WTC11 (cell line): ENCODE data around the gene EPGN. TPM values are rescaled to one million over a fixed set of nuclear protein-coding genes. Genes with fewer than 3 reads are reported as not detected.

ENCODE experiments used
- ATAC-seq: fragments of 200-7000 bp; cut with Tn5 transposase; 2 replicates; pipeline ENCODE4 v1.10.0; 2021; ENCODE audit warnings: mild to moderate bottlenecking, moderate library complexity
- CTCF ChIA-PET: fragments of 300-600 bp; sonication (Branson Sonifier 250); formaldehyde crosslinking; loops from one replicate; lab custom pipeline; 2021; ENCODE audit warnings: antibody characterized with exemption; lab: Charles Lee
- POLR2A ChIA-PET: fragments of 350-600 bp; sonication (Branson Sonifier 250); formaldehyde crosslinking; loops from one replicate; lab custom pipeline; 2021; ENCODE audit warnings: antibody characterized with exemption; lab: Charles Lee
- DNase-seq: peaks from one replicate; pipeline ENCODE4 v3.0.0; 2021; ENCODE audit warnings: low spot score
- H3K27ac Mint-ChIP-seq: 2 replicates; pipeline ENCODE4 v1.8.0; 2021; ENCODE audit warnings: mixed read lengths
- H3K27me3 Mint-ChIP-seq: 2 replicates; pipeline ENCODE4 v1.8.0; 2021; ENCODE audit warnings: low read depth, mild to moderate bottlenecking, moderate library complexity, mixed read lengths
- H3K36me3 Mint-ChIP-seq: 2 replicates; pipeline ENCODE4 v1.8.0; 2021; ENCODE audit warnings: mixed read lengths
- H3K4me1 Mint-ChIP-seq: 2 replicates; pipeline ENCODE4 v1.8.0; 2022; ENCODE audit warnings: mixed read lengths
- H3K4me3 Mint-ChIP-seq: 2 replicates; pipeline ENCODE4 v1.8.0; 2021; ENCODE audit warnings: mild to moderate bottlenecking, moderate library complexity, mixed read lengths
- H3K9me3 Mint-ChIP-seq: 2 replicates; pipeline ENCODE4 v1.8.0; 2021; ENCODE audit warnings: mixed read lengths
- ATF1 ChIP-seq: sonication (generic); formaldehyde crosslinking; IDR thresholded peaks from 2 replicates; pipeline ENCODE4 v1.8.1; 2023; ENCODE audit warnings: mild to moderate bottlenecking, moderate library complexity, missing genetic modification reagents
- EMX1 ChIP-seq: fragments of 250-450 bp; sonication (Bioruptor Pico); IDR thresholded peaks from 2 replicates; pipeline ENCODE4 v1.8.0; 2021; ENCODE audit warnings: mild to moderate bottlenecking
- GRHL2 ChIP-seq: fragments of 250-450 bp; sonication (Bioruptor Pico); IDR thresholded peaks from 2 replicates; pipeline ENCODE4 v1.8.0; 2022; ENCODE audit warnings: mild to moderate bottlenecking, moderate library complexity; ENCODE audit not compliant: insufficient replicate concordance, severe bottlenecking
- GTF2I ChIP-seq: fragments of 250-450 bp; sonication (Bioruptor Pico); conservative IDR thresholded peaks from 2 replicates; pipeline ENCODE4 v1.4.0; 2021; ENCODE audit warnings: mild to moderate bottlenecking
- HMGA2 ChIP-seq: fragments of 250-450 bp; sonication (Bioruptor Pico); IDR thresholded peaks from 2 replicates; pipeline ENCODE4 v1.4.0; 2021; ENCODE audit warnings: mild to moderate bottlenecking, moderate library complexity
- IRF2 ChIP-seq: sonication (generic); formaldehyde crosslinking; IDR thresholded peaks from 2 replicates; pipeline ENCODE4 v1.8.0; 2022; ENCODE audit warnings: low read depth, missing genetic modification reagents, borderline replicate concordance
- NFYB ChIP-seq: sonication (generic); formaldehyde crosslinking; conservative IDR thresholded peaks from 2 replicates; pipeline ENCODE4 v1.8.0; 2022; ENCODE audit warnings: low read depth, missing genetic modification reagents
- SMAD4 ChIP-seq: sonication (generic); formaldehyde crosslinking; IDR thresholded peaks from 2 replicates; pipeline ENCODE4 v1.8.0; 2022; ENCODE audit warnings: mild to moderate bottlenecking, missing genetic modification reagents
- SP1 ChIP-seq: sonication (generic); formaldehyde crosslinking; conservative IDR thresholded peaks from 2 replicates; pipeline ENCODE4 v1.8.1; 2022; ENCODE audit warnings: missing genetic modification reagents
- ZNF423 ChIP-seq: fragments of 250-450 bp; sonication (Bioruptor Pico); IDR thresholded peaks from 2 replicates; pipeline ENCODE4 v2.1.2; 2022; ENCODE audit warnings: mild to moderate bottlenecking, moderate library complexity
- total RNA-seq: library from RNA; stranded (reverse); gene quantifications from 3 replicates; pipeline ENCODE4 v1.2.3, GENCODE V29; 2021
- TF ChIP-seq, protein P1 (sequence below): sonication (generic); formaldehyde crosslinking; IDR thresholded peaks from 2 replicates; pipeline ENCODE4 v1.8.0; 2023; ENCODE audit warnings: mild to moderate bottlenecking, missing genetic modification reagents
- TF ChIP-seq, protein P2 (sequence below): fragments of 250-450 bp; sonication (Bioruptor Pico); conservative IDR thresholded peaks from 2 replicates; pipeline ENCODE4 v1.9.0; 2021; ENCODE audit warnings: mild to moderate bottlenecking
- TF ChIP-seq, protein P3 (sequence below): sonication (generic); formaldehyde crosslinking; IDR thresholded peaks from 2 replicates; pipeline ENCODE4 v1.8.1; 2022; ENCODE audit warnings: mild to moderate bottlenecking, missing genetic modification reagents, moderate library complexity, borderline replicate concordance
- TF ChIP-seq, protein P4 (sequence below): fragments of 250-450 bp; sonication (Bioruptor Pico); IDR thresholded peaks from 2 replicates; pipeline ENCODE4 v1.9.0; 2021; ENCODE audit warnings: mild to moderate bottlenecking
- TF ChIP-seq, protein P5 (sequence below): sonication (generic); formaldehyde crosslinking; IDR thresholded peaks from 2 replicates; pipeline ENCODE4 v1.8.0; 2022; ENCODE audit warnings: missing genetic modification reagents
- TF ChIP-seq, protein P6 (sequence below): sonication (generic); formaldehyde crosslinking; IDR thresholded peaks from 2 replicates; pipeline ENCODE4 v1.8.1; 2023; ENCODE audit warnings: mild to moderate bottlenecking, missing genetic modification reagents, moderate library complexity

EPGN gene
- total RNA-seq, 1 experiment from 2014 or later = not detected

DNA sequence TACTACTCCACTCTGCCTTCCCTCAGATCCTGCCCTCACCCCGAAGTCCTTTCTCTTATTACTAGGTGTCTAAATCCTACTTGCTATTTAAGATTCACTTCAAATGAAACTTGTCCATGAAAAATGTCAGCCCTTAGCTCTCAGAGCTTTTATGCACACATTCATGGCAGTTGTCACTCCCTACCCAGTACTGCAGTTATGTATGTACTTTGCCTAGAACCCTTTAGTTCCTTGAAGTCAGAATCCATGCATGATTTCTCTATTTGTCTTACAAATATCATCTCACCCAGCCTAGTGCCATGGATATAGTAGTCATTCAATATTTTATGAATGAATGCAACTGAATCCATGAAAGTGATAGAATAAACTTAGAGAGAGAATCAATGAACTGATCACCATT lies 3.3 kb upstream of the EPGN start (continued):
- no peak for TF ChIP-seq GTF2I
- TF ChIP-seq HMGA2 (CRISPR knock-in tag) = no peak

DNA sequence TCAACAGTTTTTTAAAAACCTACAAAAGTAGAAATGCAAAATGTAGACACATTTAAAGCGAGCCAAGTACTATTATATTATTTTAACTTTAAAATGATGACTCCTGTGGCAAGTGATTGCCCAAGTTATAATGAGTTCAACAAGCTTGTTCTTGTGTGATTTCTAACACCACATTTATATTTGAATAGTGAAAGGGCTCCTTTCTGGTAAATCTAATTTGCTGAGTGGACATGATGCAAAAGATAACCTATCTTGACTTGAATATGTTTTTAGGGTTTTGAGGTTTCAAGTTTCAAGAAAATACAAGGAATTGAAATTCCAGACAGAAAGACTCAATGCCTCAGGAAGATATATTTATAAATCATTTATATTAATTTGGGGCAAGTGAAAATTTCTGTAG lies 1.1 kb upstream of the EPGN start:
- H3K4me3 Mint-ChIP-seq = no peak overlapping the region
- no peaks in the 10 kb centered on the region for H3K27me3 Mint-ChIP-seq
- TF ChIP-seq, protein P1, sequence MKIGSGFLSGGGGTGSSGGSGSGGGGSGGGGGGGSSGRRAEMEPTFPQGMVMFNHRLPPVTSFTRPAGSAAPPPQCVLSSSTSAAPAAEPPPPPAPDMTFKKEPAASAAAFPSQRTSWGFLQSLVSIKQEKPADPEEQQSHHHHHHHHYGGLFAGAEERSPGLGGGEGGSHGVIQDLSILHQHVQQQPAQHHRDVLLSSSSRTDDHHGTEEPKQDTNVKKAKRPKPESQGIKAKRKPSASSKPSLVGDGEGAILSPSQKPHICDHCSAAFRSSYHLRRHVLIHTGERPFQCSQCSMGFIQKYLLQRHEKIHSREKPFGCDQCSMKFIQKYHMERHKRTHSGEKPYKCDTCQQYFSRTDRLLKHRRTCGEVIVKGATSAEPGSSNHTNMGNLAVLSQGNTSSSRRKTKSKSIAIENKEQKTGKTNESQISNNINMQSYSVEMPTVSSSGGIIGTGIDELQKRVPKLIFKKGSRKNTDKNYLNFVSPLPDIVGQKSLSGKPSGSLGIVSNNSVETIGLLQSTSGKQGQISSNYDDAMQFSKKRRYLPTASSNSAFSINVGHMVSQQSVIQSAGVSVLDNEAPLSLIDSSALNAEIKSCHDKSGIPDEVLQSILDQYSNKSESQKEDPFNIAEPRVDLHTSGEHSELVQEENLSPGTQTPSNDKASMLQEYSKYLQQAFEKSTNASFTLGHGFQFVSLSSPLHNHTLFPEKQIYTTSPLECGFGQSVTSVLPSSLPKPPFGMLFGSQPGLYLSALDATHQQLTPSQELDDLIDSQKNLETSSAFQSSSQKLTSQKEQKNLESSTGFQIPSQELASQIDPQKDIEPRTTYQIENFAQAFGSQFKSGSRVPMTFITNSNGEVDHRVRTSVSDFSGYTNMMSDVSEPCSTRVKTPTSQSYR (CRISPR knock-in tag) = no peak
- TF ChIP-seq, protein P2, sequence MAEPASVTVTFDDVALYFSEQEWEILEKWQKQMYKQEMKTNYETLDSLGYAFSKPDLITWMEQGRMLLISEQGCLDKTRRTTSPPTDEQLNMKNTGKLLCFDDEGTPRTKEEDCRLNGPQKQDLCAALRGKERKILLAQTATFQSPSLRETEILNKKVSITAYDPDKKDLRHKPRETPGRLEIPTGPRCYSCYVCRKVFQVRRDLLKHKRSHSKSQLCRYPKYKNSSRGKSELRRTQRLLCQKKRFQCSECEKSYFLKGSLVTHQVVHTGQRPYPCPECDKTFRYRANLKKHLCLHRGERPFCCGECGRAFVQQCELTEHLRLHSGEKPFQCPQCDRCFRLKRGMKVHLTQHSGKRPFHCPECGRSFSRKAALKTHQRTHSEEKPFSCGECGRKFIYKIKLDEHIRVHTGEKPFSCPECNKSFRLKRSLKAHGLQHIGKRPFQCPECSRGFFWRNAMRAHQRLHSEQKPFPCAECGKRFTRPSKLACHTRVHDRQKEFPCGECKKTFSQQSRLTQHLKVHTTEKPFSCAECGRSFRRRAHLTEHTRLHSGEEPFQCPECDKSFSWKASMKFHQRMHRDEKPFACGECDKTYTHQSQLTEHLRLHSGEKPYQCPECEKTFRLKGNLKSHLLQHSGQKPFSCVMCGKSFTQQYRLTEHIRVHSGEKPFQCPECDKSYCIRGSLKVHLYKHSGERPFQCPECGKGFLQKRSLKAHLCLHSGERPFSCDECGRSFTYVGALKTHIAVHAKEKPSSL = no peak
- TF ChIP-seq EMX1 (CRISPR knock-in tag) (no peak), GRHL2 (CRISPR knock-in tag) (no peak), SMAD4 (CRISPR knock-in tag) (no peak), SP1 (no peak), IRF2 (CRISPR knock-in tag) (no peak), GTF2I (no peak), ZNF423 (CRISPR knock-in tag) (no peak), NFYB (CRISPR knock-in tag) (no peak), ATF1 (CRISPR knock-in tag) (no peak)
- TF ChIP-seq, protein P3, sequence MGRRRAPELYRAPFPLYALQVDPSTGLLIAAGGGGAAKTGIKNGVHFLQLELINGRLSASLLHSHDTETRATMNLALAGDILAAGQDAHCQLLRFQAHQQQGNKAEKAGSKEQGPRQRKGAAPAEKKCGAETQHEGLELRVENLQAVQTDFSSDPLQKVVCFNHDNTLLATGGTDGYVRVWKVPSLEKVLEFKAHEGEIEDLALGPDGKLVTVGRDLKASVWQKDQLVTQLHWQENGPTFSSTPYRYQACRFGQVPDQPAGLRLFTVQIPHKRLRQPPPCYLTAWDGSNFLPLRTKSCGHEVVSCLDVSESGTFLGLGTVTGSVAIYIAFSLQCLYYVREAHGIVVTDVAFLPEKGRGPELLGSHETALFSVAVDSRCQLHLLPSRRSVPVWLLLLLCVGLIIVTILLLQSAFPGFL (CRISPR knock-in tag) = no peak
- TF ChIP-seq, protein P4, sequence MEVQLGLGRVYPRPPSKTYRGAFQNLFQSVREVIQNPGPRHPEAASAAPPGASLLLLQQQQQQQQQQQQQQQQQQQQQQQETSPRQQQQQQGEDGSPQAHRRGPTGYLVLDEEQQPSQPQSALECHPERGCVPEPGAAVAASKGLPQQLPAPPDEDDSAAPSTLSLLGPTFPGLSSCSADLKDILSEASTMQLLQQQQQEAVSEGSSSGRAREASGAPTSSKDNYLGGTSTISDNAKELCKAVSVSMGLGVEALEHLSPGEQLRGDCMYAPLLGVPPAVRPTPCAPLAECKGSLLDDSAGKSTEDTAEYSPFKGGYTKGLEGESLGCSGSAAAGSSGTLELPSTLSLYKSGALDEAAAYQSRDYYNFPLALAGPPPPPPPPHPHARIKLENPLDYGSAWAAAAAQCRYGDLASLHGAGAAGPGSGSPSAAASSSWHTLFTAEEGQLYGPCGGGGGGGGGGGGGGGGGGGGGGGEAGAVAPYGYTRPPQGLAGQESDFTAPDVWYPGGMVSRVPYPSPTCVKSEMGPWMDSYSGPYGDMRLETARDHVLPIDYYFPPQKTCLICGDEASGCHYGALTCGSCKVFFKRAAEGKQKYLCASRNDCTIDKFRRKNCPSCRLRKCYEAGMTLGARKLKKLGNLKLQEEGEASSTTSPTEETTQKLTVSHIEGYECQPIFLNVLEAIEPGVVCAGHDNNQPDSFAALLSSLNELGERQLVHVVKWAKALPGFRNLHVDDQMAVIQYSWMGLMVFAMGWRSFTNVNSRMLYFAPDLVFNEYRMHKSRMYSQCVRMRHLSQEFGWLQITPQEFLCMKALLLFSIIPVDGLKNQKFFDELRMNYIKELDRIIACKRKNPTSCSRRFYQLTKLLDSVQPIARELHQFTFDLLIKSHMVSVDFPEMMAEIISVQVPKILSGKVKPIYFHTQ (CRISPR knock-in tag) = no peak
- TF ChIP-seq, protein P5, sequence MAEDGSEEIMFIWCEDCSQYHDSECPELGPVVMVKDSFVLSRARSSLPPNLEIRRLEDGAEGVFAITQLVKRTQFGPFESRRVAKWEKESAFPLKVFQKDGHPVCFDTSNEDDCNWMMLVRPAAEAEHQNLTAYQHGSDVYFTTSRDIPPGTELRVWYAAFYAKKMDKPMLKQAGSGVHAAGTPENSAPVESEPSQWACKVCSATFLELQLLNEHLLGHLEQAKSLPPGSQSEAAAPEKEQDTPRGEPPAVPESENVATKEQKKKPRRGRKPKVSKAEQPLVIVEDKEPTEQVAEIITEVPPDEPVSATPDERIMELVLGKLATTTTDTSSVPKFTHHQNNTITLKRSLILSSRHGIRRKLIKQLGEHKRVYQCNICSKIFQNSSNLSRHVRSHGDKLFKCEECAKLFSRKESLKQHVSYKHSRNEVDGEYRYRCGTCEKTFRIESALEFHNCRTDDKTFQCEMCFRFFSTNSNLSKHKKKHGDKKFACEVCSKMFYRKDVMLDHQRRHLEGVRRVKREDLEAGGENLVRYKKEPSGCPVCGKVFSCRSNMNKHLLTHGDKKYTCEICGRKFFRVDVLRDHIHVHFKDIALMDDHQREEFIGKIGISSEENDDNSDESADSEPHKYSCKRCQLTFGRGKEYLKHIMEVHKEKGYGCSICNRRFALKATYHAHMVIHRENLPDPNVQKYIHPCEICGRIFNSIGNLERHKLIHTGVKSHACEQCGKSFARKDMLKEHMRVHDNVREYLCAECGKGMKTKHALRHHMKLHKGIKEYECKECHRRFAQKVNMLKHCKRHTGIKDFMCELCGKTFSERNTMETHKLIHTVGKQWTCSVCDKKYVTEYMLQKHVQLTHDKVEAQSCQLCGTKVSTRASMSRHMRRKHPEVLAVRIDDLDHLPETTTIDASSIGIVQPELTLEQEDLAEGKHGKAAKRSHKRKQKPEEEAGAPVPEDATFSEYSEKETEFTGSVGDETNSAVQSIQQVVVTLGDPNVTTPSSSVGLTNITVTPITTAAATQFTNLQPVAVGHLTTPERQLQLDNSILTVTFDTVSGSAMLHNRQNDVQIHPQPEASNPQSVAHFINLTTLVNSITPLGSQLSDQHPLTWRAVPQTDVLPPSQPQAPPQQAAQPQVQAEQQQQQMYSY (CRISPR knock-in tag) = no peak
- TF ChIP-seq, protein P6, sequence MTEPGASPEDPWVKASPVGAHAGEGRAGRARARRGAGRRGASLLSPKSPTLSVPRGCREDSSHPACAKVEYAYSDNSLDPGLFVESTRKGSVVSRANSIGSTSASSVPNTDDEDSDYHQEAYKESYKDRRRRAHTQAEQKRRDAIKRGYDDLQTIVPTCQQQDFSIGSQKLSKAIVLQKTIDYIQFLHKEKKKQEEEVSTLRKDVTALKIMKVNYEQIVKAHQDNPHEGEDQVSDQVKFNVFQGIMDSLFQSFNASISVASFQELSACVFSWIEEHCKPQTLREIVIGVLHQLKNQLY (CRISPR knock-in tag) = no peak
- TF ChIP-seq, all 79 proteins: peak for 0
- H3K9me3 Mint-ChIP-seq = no peaks in the 10 kb centered on the region
- H3K36me3 Mint-ChIP-seq = no peaks in the 10 kb centered on the region
- ChIA-PET POLR2A (no interaction called here), CTCF (interaction anchor here (0.5 to 4.7 kb wide), 7 partner anchors 14 to 364 kb away, joined by 3 to 26 read pairs (median 4); no protein-coding TSS in a partner anchor)
- DNase-seq = no peak
- no peaks in the 10 kb centered on the region for H3K4me1 Mint-ChIP-seq
- ATAC-seq = no peak
- H3K27ac Mint-ChIP-seq = no peak overlapping the region
